ENCODE results near the gene PHC1.
"Not testable (repeated sequence)": the region's sequence is repeated elsewhere in the genome, so short reads cannot be mapped to it uniquely, and the experiment has no call there.

Gene PHC1

GRCh38 chr12:8909752-8910151, 4.6 kb upstream of the PHC1 start:
- in situ Hi-C loops (cut with HindIII; ENCODE audit: low sequenced_read_pairs) = no loop called here

- in situ Hi-C loops (cut with HindIII; ENCODE audit: low sequenced_read_pairs) = no loop called here
Measured at GRCh38 chr12:8911606-8912268, 2.6 kb upstream of the PHC1 start.

- in situ Hi-C loops (cut with HindIII; ENCODE audit: low sequenced_read_pairs) = no loop called here
Measured at GRCh38 chr12:8912914-8913313, 1.4 kb upstream of the PHC1 start.

GRCh38 chr12:8913702-8914032, 642 bp upstream of the PHC1 start:
- in situ Hi-C loops (cut with HindIII; ENCODE audit: low sequenced_read_pairs) = no loop called here

- in situ Hi-C loops (cut with HindIII; ENCODE audit: low sequenced_read_pairs) = no loop called here
Measured at GRCh38 chr12:8914716-8915526, 612 bp downstream of the PHC1 start.

GRCh38 chr12:8916154-8916553, 1.8 kb downstream of the PHC1 start:
- in situ Hi-C loops (cut with HindIII; ENCODE audit: low sequenced_read_pairs) = no loop called here

- in situ Hi-C loops (cut with HindIII; ENCODE audit: low sequenced_read_pairs) = no loop called here
Measured at GRCh38 chr12:8917031-8917430, 2.7 kb downstream of the PHC1 start.

- in situ Hi-C loops (cut with HindIII; ENCODE audit: low sequenced_read_pairs) = no loop called here
Measured at GRCh38 chr12:8917751-8918150, 3.4 kb downstream of the PHC1 start.

GRCh38 chr12:8919643-8920042, 5.3 kb downstream of the PHC1 start:
- in situ Hi-C loops (cut with HindIII; ENCODE audit: low sequenced_read_pairs) = not testable (repeated sequence)

- in situ Hi-C loops (cut with HindIII; ENCODE audit: low sequenced_read_pairs) = no loop called here
Measured at GRCh38 chr12:8922544-8922943, 8.2 kb downstream of the PHC1 start.

GRCh38 chr12:8930655-8931323, 16.5 kb downstream of the PHC1 start:
- in situ Hi-C loops (cut with HindIII; ENCODE audit: low sequenced_read_pairs) = not testable (repeated sequence)

- in situ Hi-C loops (cut with HindIII; ENCODE audit: low sequenced_read_pairs) = not testable (repeated sequence)
Measured at GRCh38 chr12:8932464-8932863, 18.2 kb downstream of the PHC1 start.

GRCh38 chr12:8934080-8934479, 19.8 kb downstream of the PHC1 start:
- in situ Hi-C loops (cut with HindIII; ENCODE audit: low sequenced_read_pairs) = not testable (repeated sequence)

GRCh38 chr12:8936735-8937134, 22.4 kb downstream of the PHC1 start:
- in situ Hi-C loops (cut with HindIII; ENCODE audit: low sequenced_read_pairs) = no loop called here

GRCh38 chr12:8937842-8938442, 23.6 kb downstream of the PHC1 start:
- in situ Hi-C loops (cut with HindIII; ENCODE audit: low sequenced_read_pairs) = not testable (repeated sequence)

- in situ Hi-C loops (cut with HindIII; ENCODE audit: low sequenced_read_pairs) = no loop called here
Measured at GRCh38 chr12:8941691-8942478, 27.6 kb downstream of the PHC1 start.

- in situ Hi-C loops (cut with HindIII; ENCODE audit: low sequenced_read_pairs) = no loop called here
Measured at GRCh38 chr12:8943565-8944186, 29.4 kb downstream of the PHC1 start.

- in situ Hi-C loops (cut with HindIII; ENCODE audit: low sequenced_read_pairs) = no loop called here
Measured at GRCh38 chr12:8946733-8947132, 32.4 kb downstream of the PHC1 start.

GRCh38 chr12:8947737-8948136, 33.4 kb downstream of the PHC1 start:
- in situ Hi-C loops (cut with HindIII; ENCODE audit: low sequenced_read_pairs) = no loop called here

- in situ Hi-C loops (cut with HindIII; ENCODE audit: low sequenced_read_pairs) = no loop called here
Measured at GRCh38 chr12:8948701-8949341, 34.5 kb downstream of the PHC1 start.

Measured in DLD1 (cell line).